ENCODE measurements around the gene SMARCA4.

DNA sequence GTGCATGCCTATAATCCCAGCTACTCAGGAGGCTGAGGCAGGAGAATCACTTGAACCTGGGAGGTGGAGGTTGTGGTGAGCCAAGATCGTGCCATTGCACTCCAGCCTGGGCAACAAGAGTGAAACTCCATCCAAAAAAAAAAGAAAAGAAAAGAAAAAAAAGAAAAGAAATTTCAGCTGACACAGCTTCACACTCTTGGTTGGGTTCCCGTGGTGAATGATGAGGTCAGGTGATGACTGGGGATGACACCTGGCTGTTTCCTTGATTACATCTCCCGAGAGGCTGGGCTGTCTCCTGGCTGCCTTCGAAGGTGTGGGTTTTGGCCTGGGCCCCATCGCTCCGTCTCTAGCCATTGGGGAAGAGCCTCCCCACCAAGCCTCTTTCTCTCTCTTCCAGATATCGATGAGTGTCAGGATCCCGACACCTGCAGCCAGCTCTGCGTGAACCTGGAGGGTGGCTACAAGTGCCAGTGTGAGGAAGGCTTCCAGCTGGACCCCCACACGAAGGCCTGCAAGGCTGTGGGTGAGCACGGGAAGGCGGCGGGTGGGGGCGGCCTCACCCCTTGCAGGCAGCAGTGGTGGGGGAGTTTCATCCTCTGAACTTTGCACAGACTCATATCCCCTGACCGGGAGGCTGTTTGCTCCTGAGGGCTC is 150.4 kb downstream of the SMARCA4 start:
- TF ChIP-seq SP1 (IDR thresholded peaks at IDR 0.05) = no peak
- TF ChIP-seq, protein P1, sequence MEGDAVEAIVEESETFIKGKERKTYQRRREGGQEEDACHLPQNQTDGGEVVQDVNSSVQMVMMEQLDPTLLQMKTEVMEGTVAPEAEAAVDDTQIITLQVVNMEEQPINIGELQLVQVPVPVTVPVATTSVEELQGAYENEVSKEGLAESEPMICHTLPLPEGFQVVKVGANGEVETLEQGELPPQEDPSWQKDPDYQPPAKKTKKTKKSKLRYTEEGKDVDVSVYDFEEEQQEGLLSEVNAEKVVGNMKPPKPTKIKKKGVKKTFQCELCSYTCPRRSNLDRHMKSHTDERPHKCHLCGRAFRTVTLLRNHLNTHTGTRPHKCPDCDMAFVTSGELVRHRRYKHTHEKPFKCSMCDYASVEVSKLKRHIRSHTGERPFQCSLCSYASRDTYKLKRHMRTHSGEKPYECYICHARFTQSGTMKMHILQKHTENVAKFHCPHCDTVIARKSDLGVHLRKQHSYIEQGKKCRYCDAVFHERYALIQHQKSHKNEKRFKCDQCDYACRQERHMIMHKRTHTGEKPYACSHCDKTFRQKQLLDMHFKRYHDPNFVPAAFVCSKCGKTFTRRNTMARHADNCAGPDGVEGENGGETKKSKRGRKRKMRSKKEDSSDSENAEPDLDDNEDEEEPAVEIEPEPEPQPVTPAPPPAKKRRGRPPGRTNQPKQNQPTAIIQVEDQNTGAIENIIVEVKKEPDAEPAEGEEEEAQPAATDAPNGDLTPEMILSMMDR (IDR thresholded peaks at IDR 0.05; ENCODE audit: low read depth, low read length, missing input control) = no peak
- TF ChIP-seq HNF4A (conservative IDR thresholded peaks at IDR 0.05) = no peak
- TF ChIP-seq YY1 (IDR thresholded peaks at IDR 0.05) = no peak
- no peak for TF ChIP-seq RXRA (IDR thresholded peaks at IDR 0.05)
- no peak for TF ChIP-seq TAF1 (conservative IDR thresholded peaks at IDR 0.05)
- TF ChIP-seq, protein P2, sequence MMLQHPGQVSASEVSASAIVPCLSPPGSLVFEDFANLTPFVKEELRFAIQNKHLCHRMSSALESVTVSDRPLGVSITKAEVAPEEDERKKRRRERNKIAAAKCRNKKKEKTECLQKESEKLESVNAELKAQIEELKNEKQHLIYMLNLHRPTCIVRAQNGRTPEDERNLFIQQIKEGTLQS (IDR thresholded peaks at IDR 0.05) = no peak
- no peak for TF ChIP-seq EGR1 (IDR thresholded peaks at IDR 0.05; ENCODE audit: low read depth in 2 of 2)
- TF ChIP-seq RAD21 (IDR thresholded peaks at IDR 0.05) = no peak

Measured in liver (tissue), 3 donors.